Sciatic nerve (tissue), 2 donors: Measurements from ENCODE around the gene DNAJB9. TPM values are rescaled to one million over a fixed set of nuclear protein-coding genes. Genes with fewer than 3 reads are reported as not detected.
A peak's percentile ranks its signal among the peaks of the same experiment; 100 is the strongest.
"Not testable (repeated sequence)": the region's sequence is repeated elsewhere in the genome, so short reads cannot be mapped to it uniquely, and the experiment has no call there.

ENCODE experiments used
- ATAC-seq: fragments of 200-7000 bp; cut with Tn5 transposase; one replicate; pipeline ENCODE4 v1.9.1; 2020; ENCODE audit warnings: mild to moderate bottlenecking, moderate library complexity
- DNase-seq: peaks from one replicate; pipeline ENCODE4 v3.0.0-alpha.2; 2020; ENCODE audit warnings: low spot score
- intact Hi-C: fragments of 100-400 bp; cut with DNase I; formaldehyde crosslinking; loops from one replicate; pipeline ENCODE4 v1.14.2; 2022
- total RNA-seq: library from RNA; stranded (reverse); fragmentation: NEBNext Ultra II Directional; extraction: Animal tissue kit (Norgen Biotek cat#: 25700); gene quantifications from one replicate; pipeline ENCODE4 v1.2.1, GENCODE V29; 2021
- donor health status: DM: no; HTN: no; CAD: no.
- donor health status: DM: no; HTN: no; CAD: no.

DNAJB9 gene
- 20.8 TPM for total RNA-seq

DNA sequence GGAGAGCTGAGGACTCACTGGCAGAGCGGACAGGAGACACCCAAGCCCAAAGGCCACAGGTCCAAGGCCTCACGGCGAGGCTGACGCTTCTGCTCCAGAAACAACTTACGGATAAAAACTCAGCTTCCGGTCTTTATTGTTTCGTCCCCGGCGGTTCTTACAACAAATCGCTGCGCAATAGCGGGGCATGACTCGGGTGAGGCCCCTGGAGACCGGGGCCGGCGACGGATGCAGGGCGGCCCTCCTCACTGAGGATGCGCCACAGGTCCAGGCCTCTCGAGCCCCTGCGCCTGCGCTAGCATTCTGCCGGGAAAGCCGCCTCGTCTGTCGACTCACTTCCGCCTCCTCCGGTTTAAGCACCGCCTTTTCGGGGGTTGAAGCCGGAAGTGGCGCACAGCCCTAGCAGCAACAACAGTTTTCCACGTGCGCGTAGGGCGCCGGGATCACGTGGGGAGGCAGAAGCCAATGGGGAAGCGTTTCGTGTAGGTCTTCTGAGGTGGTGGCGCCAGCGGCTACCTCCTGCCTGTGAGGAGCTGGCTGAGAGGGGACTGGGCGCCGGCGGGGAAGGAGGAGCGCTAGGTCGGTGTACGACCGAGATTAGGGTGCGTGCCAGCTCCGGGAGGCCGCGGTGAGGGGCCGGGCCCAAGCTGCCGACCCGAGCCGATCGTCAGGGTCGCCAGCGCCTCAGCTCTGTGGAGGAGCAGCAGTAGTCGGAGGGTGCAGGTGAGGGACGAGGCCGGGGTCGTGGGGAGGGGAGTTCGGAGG, at the start of gene DNAJB9, which contains the start of gene THAP5:
Gene DNAJB9 (plus strand): TSS at position 494 of the 765 bp plus-strand sequence. CDS start 1,853 bp downstream, outside the sequence.
Gene THAP5 (minus strand): TSS at position 326 of the 765 bp plus-strand sequence. CDS start 137 bp downstream, at position 189.
- peak; percentile 99 for ATAC-seq
- peak; percentile 99 for DNase-seq

DNA sequence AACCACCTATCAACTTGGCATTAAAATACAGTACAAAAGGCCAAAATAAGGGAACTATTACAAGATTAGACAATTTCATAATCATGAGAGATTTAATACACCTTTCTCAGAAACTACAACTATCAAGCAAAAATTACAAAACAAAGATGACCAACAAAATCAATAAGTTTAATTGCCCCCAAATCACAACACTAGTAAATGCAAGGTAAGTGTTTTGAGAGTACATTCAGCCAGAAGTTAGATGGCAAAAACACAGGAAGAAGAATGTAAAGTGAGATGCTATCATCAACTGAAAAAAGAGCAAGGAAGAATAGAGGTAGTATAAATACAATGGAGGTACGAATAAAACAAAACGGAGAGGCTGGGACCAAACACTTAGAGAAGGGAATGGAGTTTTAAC, 46.9 kb upstream of the DNAJB9 start:
- ATAC-seq: no peak
- intact Hi-C loops: no loop called here
- DNase-seq: no peak

More for the DNA sequence above, at the start of gene DNAJB9, which contains the start of gene THAP5:
- intact Hi-C loops: no loop called here

- DNase-seq: no peak
- intact Hi-C loops: no loop called here
- ATAC-seq: peak; percentile 79
Observed at GRCh38 chr7:108525327-108525984, 44.2 kb upstream of the DNAJB9 start.

GRCh38 chr7:108525985-108526767, 43.5 kb upstream of the DNAJB9 start, which contains the start of gene PNPLA8:
Gene PNPLA8, minus strand, starts transcription at chr7:108526135. Its CDS starts 10,644 bp downstream, at chr7:108515491.
- ATAC-seq (peak; percentile 98), DNase-seq (peak; percentile 100)
- intact Hi-C loops: no loop called here

- DNase-seq: no peak
- intact Hi-C loops: no loop called here
- ATAC-seq: no peak
Observed at GRCh38 chr7:108526768-108527017, 43.0 kb upstream of the DNAJB9 start.

DNA sequence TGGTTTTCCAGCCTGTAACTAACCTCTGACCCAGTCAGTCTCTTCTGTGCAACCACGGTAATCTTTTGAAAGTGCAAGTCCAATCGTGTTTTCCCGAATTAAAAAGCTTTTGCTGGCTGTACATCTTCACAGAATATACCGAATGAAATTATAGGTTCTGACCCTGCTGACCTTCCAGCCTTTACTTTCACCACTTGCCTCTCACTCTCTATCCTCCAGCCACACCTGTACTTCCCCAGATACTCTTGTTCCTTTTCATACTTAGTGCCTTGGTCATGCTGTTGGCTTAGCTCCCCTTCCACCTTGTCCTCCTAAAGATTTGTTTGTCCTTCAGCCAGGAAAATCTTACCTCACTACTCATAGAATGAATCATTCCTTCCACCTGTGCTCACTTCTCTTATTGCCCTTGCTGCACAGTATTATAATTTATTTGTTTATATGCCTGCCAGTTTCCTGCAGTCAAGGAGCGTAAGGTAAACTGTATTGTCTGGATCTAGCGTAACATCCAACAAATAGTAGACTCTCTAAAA, 41.4 kb upstream of the DNAJB9 start:
- ATAC-seq (no peak), DNase-seq (no peak)
- intact Hi-C loops: no loop called here

- intact Hi-C loops: no loop called here
- ATAC-seq (no peak), DNase-seq (no peak)
Observed at GRCh38 chr7:108529341-108529740, 40.3 kb upstream of the DNAJB9 start.

GRCh38 chr7:108533712-108534111, 36.0 kb upstream of the DNAJB9 start:
- no peak for ATAC-seq
- no peak for DNase-seq
- intact Hi-C loops: no loop called here

DNA sequence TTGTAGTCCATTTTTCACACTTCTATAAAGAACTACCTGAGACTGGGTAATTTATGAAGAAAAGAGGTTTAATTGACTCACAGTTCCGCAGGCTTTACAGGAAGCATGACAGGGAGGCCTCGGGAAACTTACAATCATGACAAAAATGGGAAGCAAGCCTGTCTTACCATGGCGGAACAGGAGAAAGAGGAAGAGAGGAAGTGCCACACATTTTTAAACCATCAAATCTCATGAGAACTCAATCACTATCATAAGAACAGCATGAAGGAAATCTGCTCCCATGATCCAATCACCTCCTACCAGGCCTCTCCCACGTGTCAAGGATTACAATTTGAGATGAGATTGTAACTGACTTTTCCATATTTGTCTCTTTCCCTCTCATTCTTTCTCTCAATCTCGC, 34.4 kb upstream of the DNAJB9 start:
- intact Hi-C loops: no loop called here
- no peak for DNase-seq
- ATAC-seq: no peak

GRCh38 chr7:108535744-108536143, 33.9 kb upstream of the DNAJB9 start:
- intact Hi-C loops: no loop called here
- DNase-seq (no peak), ATAC-seq (no peak)

DNA sequence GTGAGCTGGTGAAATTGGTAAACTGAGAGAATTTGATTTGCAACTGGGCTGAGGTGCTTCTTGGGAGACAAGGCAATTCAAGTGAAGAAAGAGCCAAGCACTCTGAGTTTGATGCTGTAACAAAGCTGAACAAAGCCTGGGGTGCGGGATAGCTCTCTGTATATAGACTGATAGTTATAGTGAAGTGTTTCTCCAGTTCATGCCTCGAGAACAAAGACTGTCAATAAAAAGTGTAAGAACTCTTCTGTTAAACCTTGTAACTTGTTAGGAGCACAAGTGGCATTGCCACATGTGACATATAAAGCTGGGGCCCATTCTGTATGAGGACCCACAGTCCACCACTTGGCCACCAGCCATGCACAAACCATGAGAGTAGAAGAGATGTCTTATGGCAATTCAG, 32.4 kb upstream of the DNAJB9 start:
- no peak for ATAC-seq
- DNase-seq: no peak
- intact Hi-C loops: no loop called here

DNA sequence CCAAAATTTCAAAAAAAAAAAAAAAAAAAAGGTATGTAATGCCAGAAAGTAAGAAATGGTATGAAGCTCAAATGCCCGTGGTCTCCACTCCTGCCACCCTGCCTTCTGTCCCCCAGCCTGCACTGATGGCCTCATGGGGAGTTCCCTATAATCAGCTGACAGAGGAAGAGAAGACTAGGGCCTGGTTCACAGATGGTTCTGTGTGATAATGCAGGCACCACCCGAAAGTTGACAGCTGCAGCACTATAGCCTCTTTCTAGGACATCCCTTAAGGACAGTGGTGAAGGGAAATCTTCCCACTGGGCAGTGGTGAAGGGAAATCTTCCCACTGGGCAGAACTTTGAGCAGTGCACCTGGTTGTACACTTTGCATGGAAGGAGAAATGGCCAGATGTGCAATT, 31.4 kb upstream of the DNAJB9 start:
- ATAC-seq, intact Hi-C loops, DNase-seq: not testable (repeated sequence)

GRCh38 chr7:108538685-108539084, 31.0 kb upstream of the DNAJB9 start:
- DNase-seq, intact Hi-C loops, ATAC-seq: not testable (repeated sequence)

DNA sequence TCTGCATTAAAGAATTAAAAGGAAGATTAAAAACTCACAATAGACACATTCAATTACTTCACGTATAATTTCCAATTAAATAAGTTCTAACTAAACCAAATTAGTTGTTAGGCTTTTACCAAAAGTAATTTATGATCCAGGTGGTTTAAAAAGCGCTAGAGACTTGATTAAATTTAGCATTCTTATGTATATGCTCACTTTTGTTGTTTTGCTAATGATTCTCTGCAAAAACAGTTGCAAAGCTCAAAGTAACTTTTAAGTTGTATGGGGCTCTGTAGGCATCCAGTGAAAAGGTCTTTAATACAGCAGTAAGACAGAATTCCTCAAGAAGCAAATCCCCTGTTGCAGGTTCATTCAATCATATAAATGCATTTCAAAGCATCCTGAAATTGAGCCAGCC, 28.2 kb upstream of the DNAJB9 start:
- ATAC-seq (no peak), DNase-seq (no peak)
- intact Hi-C loops: no loop called here

DNA sequence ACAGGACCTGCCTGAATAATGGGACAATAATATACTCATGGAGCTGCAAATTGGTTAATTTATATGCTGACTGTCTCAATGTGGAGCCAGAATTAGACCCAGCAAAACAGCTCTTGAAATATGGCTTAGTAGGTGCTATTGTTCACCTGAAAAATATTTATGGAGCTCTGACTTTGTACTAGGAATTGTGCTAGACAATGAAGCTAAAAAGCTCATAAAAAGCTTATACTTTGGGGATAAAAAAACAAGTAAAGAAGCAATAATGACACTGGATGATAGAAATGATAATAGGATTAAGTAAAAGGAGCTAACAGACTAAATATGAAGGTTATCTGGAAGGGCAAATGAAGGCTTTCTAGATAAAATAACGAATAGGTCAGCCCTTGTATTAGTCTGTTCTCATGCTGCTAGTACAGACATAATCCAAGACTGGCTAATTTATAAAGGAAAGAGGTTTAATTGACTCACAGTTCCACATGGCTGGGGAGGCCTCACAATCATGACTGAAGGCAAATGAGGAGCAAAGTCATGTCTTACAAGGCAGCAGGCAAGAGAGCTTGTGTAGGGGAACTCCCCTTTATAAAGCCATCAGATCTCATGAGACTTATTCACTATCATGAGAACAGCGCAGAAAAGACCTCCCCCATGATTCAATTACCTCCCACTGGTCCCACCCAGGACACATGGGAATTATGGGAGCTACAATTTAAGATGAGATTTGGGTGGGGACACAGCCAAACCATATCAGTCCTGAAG, 21.4 kb upstream of the DNAJB9 start:
- ATAC-seq, intact Hi-C loops: not testable (repeated sequence)

DNA sequence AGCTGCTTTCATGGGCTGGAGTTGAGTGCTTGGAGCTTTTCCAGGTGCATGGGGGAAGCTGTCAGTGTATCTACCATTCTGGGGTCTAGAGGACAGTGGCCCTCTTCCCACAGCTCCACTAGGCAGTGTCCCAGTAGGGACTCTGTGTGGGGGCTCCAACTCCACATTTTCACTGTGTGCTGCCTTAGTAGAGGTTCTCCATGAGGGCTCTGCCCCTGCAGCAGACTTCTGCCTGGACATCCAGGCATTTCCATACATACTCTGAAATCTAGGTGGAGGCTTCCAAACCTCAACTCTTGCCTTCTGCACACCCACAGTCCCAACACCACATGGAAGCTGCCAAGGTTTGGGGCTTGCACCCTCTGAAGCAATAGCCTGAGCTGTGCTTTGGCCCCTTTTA, 13.0 kb upstream of the DNAJB9 start:
- DNase-seq, intact Hi-C loops, ATAC-seq: not testable (repeated sequence)

More for the DNA sequence above, 21.4 kb upstream of the DNAJB9 start:
- not testable (repeated sequence) for DNase-seq

GRCh38 chr7:108557191-108557590, 12.5 kb upstream of the DNAJB9 start:
- DNase-seq: no peak
- intact Hi-C loops: no loop called here
- no peak for ATAC-seq

GRCh38 chr7:108557617-108558016, 12.1 kb upstream of the DNAJB9 start:
- intact Hi-C loops: no loop called here
- ATAC-seq (no peak), DNase-seq (no peak)

DNA sequence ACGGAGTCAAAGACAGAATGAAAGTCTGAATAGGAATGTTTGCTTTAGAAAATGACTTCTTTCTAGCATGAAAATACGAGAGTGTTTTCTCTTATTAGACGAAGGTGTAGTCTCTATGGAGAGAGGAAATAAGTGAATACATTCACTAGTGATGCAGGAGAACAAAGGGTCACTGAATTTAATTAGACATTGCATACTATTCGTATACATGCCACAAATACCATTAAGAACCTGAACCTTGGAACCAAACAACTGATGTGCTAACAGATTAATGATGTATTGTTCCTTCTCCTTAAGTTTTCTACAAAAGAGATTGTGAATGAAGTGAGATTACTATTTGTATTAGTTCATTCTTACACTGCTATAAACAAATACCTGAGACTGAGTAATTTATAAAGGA, 10.4 kb upstream of the DNAJB9 start:
- DNase-seq: no peak
- no peak for ATAC-seq
- intact Hi-C loops: no loop called here
